K562 (cell line): ENCODE results near the gene LIPJ. TPM values are rescaled to one million over a fixed set of nuclear protein-coding genes. Genes with fewer than 3 reads are reported as not detected.
A peak's percentile ranks its signal among the peaks of the same experiment; 100 is the strongest.

Experiments
- ATAC-seq: fragments of 200-7000 bp; cut with Tn5 transposase; 3 replicates; pipeline ENCODE4 v1.9.1; 2020; ENCODE audit warnings: moderate library complexity
- BruUV-seq: library from RNA; stranded (reverse); fragments of 400-500 nt; replicated peaks from 2 replicates; lab custom pipeline; 2021; lab: Mats Ljungman, UMichigan
- CTCF ChIA-PET: fragments of 300-600 bp; formaldehyde crosslinking; extraction: SDS; loops from one replicate; lab custom pipeline; 2021; ENCODE audit warnings: low intra/inter-chr PET ratio; lab: Yijun Ruan, JAX
- POLR2A ChIA-PET: fragments of 300-600, 350-650 bp; sonication (Branson Sonifier 250); formaldehyde crosslinking; extraction: SDS; loops from one replicate; lab custom pipeline; 2021; ENCODE audit warnings: antibody characterized with exemption, inconsistent platforms; lab: Yijun Ruan, JAX
- DNase-seq, 4 experiments: peaks; one replicate each; pipeline versions ENCODE4 v3.0.0 to v3.0.0-alpha.2; 2011 to 2018; ENCODE audit warnings: low spot score in 3 of 4, mixed read lengths in 3 of 4; ENCODE audit errors: extremely low read depth in 1 of 4
- FAIRE-seq: peaks from 2 replicates; lab custom pipeline; 2011; peaks lifted over from hg19 to GRCh38; lab: Jason Lieb, UNC
- H2AFZ ChIP-seq: 2 replicates; pipeline ENCODE4 v1.6.0; 2011; ENCODE audit warnings: low read depth, low read length, control low read depth, inconsistent platforms
- H3K27ac ChIP-seq: fragments of 200-600 bp; 3 replicates; pipeline ENCODE4 v1.8.0; 2011; ENCODE audit warnings: low read depth, mild to moderate bottlenecking, control low read depth, inconsistent platforms, low read length, moderate library complexity, mixed read lengths; ENCODE audit errors: extremely low read depth
- H3K27me3 ChIP-seq, 2 experiments: fragments of 300-600 bp in 1 of 2; 2 replicates in 1 of 2; 3 replicates in 1 of 2; pipeline versions ENCODE4 v1.6.0 to v1.8.0; 2011; ENCODE audit warnings: inconsistent platforms in 2 of 2, low read length in 2 of 2, mild to moderate bottlenecking in 1 of 2, mixed read lengths in 1 of 2, moderate library complexity in 1 of 2; ENCODE audit not compliant: control insufficient read depth in 2 of 2, insufficient read depth in 2 of 2
- H3K36me3 ChIP-seq: fragments of 300-600 bp; 3 replicates; pipeline ENCODE4 v1.8.0; 2011; ENCODE audit warnings: mild to moderate bottlenecking, low read length, inconsistent platforms; ENCODE audit not compliant: control insufficient read depth, insufficient read depth
- H3K4me1 ChIP-seq, 2 experiments: fragments of 200-600 bp in 1 of 2; replicated peaks in 1 of 2; 2 replicates in 1 of 2; 3 replicates in 1 of 2; pipeline versions ENCODE4 v1.5.1 to v1.8.0; 2011; ENCODE audit warnings: inconsistent platforms in 2 of 2, low read length in 2 of 2, mild to moderate bottlenecking in 1 of 2, mixed read lengths in 1 of 2, moderate library complexity in 1 of 2; ENCODE audit not compliant: control insufficient read depth in 2 of 2, insufficient read depth in 2 of 2
- H3K4me2 ChIP-seq: 2 replicates; pipeline ENCODE4 v1.6.1; 2011; ENCODE audit warnings: low read length, control low read depth, inconsistent platforms, mixed read lengths; ENCODE audit not compliant: insufficient read depth
- H3K4me3 ChIP-seq: fragments of 200-600 bp; sonication (generic), shearing (Covaris generic); 2 replicates; pipeline ENCODE4 v1.5.1; 2016; ENCODE audit warnings: control low read depth, inconsistent platforms
- H3K79me2 ChIP-seq: fragments of 200-600 bp; 3 replicates; pipeline ENCODE4 v1.8.0; 2011; ENCODE audit warnings: low read length, inconsistent platforms; ENCODE audit not compliant: control insufficient read depth, insufficient read depth
- H3K9ac ChIP-seq, 2 experiments: 2 replicates each; pipeline versions ENCODE4 v1.6.0 to v1.6.1; 2011; ENCODE audit warnings: low read depth in 2 of 2, low read length in 2 of 2, control low read depth in 1 of 2, inconsistent platforms in 1 of 2, mild to moderate bottlenecking in 1 of 2, mixed read lengths in 1 of 2; ENCODE audit not compliant: insufficient read depth in 1 of 2
- H3K9me1 ChIP-seq: one replicate; pipeline ENCODE4 v1.6.0; 2011; ENCODE audit warnings: inconsistent platforms, mild to moderate bottlenecking, low read length, moderate library complexity; ENCODE audit not compliant: control insufficient read depth, insufficient read depth
- H3K9me3 ChIP-seq: replicated peaks from 2 replicates; pipeline ENCODE4 v1.5.1; 2011; ENCODE audit warnings: low read depth, low read length, inconsistent platforms; ENCODE audit not compliant: control insufficient read depth, insufficient read depth
- H4K20me1 ChIP-seq: replicated peaks from 2 replicates; pipeline ENCODE4 v1.6.1; 2011; ENCODE audit warnings: low read length, inconsistent platforms, mixed read lengths; ENCODE audit not compliant: control insufficient read depth, insufficient read depth
- CTCF ChIP-seq, 3 experiments: IDR thresholded peaks in 2 of 3; conservative IDR thresholded peaks in 1 of 3; 2 replicates each; pipeline ENCODE4 v1.5.1; 2011 to 2012; ENCODE audit warnings: low read length in 3 of 3, mild to moderate bottlenecking in 3 of 3, control low read depth in 2 of 3, improper control_type of control experiment in 1 of 3, inconsistent platforms in 1 of 3, low read depth in 1 of 3, mixed read lengths in 1 of 3, moderate library complexity in 1 of 3; ENCODE audit not compliant: insufficient read depth in 2 of 3
- NFE2 ChIP-seq: IDR thresholded peaks from 2 replicates; pipeline ENCODE4 v1.6.1; 2014; ENCODE audit warnings: antibody characterized with exemption, low read depth
- RAD21 ChIP-seq, 2 experiments: fragments of 250-450 bp in 1 of 2; fragments of 450-650 bp in 1 of 2; sonication (Bioruptor Pico) in 1 of 2; formaldehyde crosslinking in 1 of 2; IDR thresholded peaks in 1 of 2; conservative IDR thresholded peaks in 1 of 2; 2 replicates each; pipeline versions ENCODE4 v1.4.0 to v1.8.0; 2020 to 2022; ENCODE audit warnings: mild to moderate bottlenecking in 2 of 2, moderate library complexity in 1 of 2
- ZFX ChIP-seq: sonication (generic); formaldehyde crosslinking; IDR thresholded peaks from 2 replicates; pipeline ENCODE4 v1.8.0; 2022; ENCODE audit warnings: mild to moderate bottlenecking, missing genetic modification reagents, moderate library complexity
- WGBS: fragments of 100-300 bp; shearing (Covaris generic); methylation state at CpG from one replicate; pipeline ENCODE4 v1.1.6; 2016; ENCODE audit warnings: low coverage, mixed read lengths; ENCODE audit not compliant: insufficient coverage; ENCODE audit errors: missing lambda C conversion rate; 5-methylcytosine and 5-hydroxymethylcytosine counted together
- in situ Hi-C: fragments of 300-500 bp; cut with MboI; formaldehyde crosslinking; loops from 4 replicates; pipeline ENCODE4 v1.15.0; 2018; ENCODE audit warnings: inconsistent platforms, mixed read lengths
- intact Hi-C: fragments of 100-400 bp; cut with micrococcal nuclease; formaldehyde crosslinking; loops from 2 replicates; pipeline ENCODE4 v1.14.2; 2022
- polyA plus RNA-seq, 8 experiments: library from polyadenylated mRNA; depleted of rRNA in 4 of 8; stranded (reverse) in 5 of 8; unstranded in 3 of 8; fragments of >200 nt; fragmentation: Nextera tagmentation in 2 of 8; fragmentation: Illumina TruSeq in 1 of 8; extraction: Ambion mirVana in 2 of 8; extraction: Trizol in 1 of 8; gene quantifications; 2 replicates each; pipeline versions ENCODE4 v1.2.1 to v1.2.3, GENCODE V29; 2011 to 2014; ENCODE audit warnings: inconsistent platforms in 1 of 8, missing spikeins in 1 of 8
- total RNA-seq, 7 experiments: library from RNA; depleted of rRNA in 6 of 7; stranded (reverse); fragments of >200 nt in 6 of 7; fragmentation: Illumina TruSeq in 2 of 7; extraction: Trizol in 2 of 7; gene quantifications; 2 replicates each; pipeline versions ENCODE4 v1.2.1 to v1.2.3, GENCODE V29; 2011 to 2021; ENCODE audit warnings: low replicate concordance in 1 of 7
- TF ChIP-seq, protein P1 (sequence below): fragments of 450-650 bp; formaldehyde crosslinking; IDR thresholded peaks from 2 replicates; pipeline ENCODE4 v1.4.0; 2020; ENCODE audit warnings: mild to moderate bottlenecking, moderate library complexity

Gene LIPJ
- total and polyA plus RNA-seq, 9 of the 15 experiments (the other 6 are each of a cell fraction or from before 2014, with no cell fraction given) = not detected

DNA sequence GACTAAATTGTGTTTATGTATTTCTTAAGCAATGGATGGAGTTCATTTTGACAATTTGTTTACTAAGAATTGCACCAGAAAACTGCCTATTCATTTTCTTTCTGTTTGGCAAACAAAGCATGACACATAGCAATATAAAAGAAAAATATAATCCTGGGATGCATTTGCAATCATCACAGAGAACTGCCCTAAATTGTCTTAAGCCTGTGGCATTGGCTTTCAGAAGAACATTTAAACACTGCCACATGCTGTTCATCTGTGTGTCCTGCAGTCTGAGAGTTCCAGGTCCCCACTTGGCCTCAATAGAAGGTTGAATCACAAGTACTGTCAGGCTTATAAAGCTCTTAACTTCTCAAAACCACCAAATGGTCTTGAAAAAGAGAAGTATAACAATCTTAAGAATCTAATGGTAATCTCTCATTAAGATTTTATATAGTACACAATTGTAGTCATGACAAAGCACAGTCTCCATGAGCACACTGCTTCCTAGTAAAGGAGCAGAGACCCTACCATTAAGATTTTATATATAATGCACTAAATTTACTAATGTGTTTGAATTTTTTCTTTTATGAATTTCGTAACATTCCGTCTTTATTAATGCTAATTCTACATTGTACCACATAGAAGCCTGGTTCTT is 33.3 kb upstream of the LIPJ start:
- H3K79me2 ChIP-seq = no peaks in the 10 kb centered on the region
- no peaks in the 10 kb centered on the region for H3K36me3 ChIP-seq
- WGBS = 0% methylated on average over 2 of the region's 2 CpGs
- peak; percentile 3 to 9 (median 4) for DNase-seq
- H3K4me2 ChIP-seq = no peak overlapping the region
- no peaks in the 10 kb centered on the region for H3K9me1 ChIP-seq
- TF ChIP-seq, protein P1, sequence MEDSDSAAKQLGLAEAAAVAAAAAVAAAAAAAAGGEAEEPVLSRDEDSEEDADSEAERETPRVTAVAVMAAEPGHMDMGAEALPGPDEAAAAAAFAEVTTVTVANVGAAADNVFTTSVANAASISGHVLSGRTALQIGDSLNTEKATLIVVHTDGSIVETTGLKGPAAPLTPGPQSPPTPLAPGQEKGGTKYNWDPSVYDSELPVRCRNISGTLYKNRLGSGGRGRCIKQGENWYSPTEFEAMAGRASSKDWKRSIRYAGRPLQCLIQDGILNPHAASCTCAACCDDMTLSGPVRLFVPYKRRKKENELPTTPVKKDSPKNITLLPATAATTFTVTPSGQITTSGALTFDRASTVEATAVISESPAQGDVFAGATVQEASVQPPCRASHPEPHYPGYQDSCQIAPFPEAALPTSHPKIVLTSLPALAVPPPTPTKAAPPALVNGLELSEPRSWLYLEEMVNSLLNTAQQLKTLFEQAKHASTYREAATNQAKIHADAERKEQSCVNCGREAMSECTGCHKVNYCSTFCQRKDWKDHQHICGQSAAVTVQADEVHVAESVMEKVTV (CRISPR knock-in tag) = peak; percentile 34; the same call in 1 of the 2 replicates
- TF ChIP-seq RAD21 (CRISPR knock-in tag; conservative IDR thresholded peaks at IDR 0.05 in 1 of 2, IDR thresholded peaks at IDR 0.05 in 1 of 2) (peak; percentile 69 to 70), NFE2 (no peak), CTCF (IDR thresholded peaks at IDR 0.05 in 2 of 3, conservative IDR thresholded peaks at IDR 0.05 in 1 of 3; ENCODE audit: insufficient read depth in 2 of 3, low read depth in 1 of 3, low read length in 3 of 3) (peak in 1 of 3 experiments; percentile 29; a peak in 1 of 6 replicates), ZFX (no peak)
- no peaks in the 10 kb centered on the region for H3K9me3 ChIP-seq
- no peaks in the 10 kb centered on the region for H3K4me1 ChIP-seq
- ChIA-PET POLR2A (no interaction called here), CTCF (no interaction called here)
- in situ Hi-C loops (no loop called here), intact Hi-C loops (loop anchor here (2.0 kb wide), 1 partner anchor 702 kb away; no protein-coding TSS in a partner anchor)
- no peak overlapping the region for H3K4me3 ChIP-seq
- no peaks in the 10 kb centered on the region for H4K20me1 ChIP-seq
- no peak overlapping the region for H2AFZ ChIP-seq
- no peaks in the 10 kb centered on the region for H3K27me3 ChIP-seq
- no TSS peak for BruUV-seq
- no peak for FAIRE-seq
- H3K9ac ChIP-seq = no peak overlapping the region
- ATAC-seq = peak; percentile 29; the same call in 1 of the 3 replicates
- H3K27ac ChIP-seq = no peak overlapping the region
